Limb (tissue), 2 donors: ENCODE measurements around the gene CCDC69.
A peak's percentile ranks its signal among the peaks of the same experiment; 100 is the strongest.
"Not testable (repeated sequence)": the region's sequence is repeated elsewhere in the genome, so short reads cannot be mapped to it uniquely, and the experiment has no call there.

Experiments used
- DNase-seq, 2 donors: peaks; one replicate each; pipeline ENCODE4 v3.0.0-alpha.2; 2016; ENCODE audit errors: extremely low spot score in 2 of 2

The CCDC69 gene

GRCh38 chr5:151245680-151246219 is 21.9 kb upstream of the CCDC69 start:
- no peak for DNase-seq

GRCh38 chr5:151244206-151244605 is 20.3 kb upstream of the CCDC69 start:
- DNase-seq = no peak

- no peak for DNase-seq
These were observed 19.7 kb upstream of the CCDC69 start for GRCh38 chr5:151243564-151243963.

- DNase-seq = no peak
These were observed 19.2 kb upstream of the CCDC69 start for GRCh38 chr5:151243127-151243526.

GRCh38 chr5:151240924-151241635 is 17.2 kb upstream of the CCDC69 start:
- DNase-seq = no peak

- DNase-seq = not testable (repeated sequence)
These were observed 16.5 kb upstream of the CCDC69 start for GRCh38 chr5:151240268-151240835.

GRCh38 chr5:151239237-151239861 is 15.5 kb upstream of the CCDC69 start:
- peak; percentile 79 to 82 for DNase-seq

- peak; percentile 8 to 34 for DNase-seq
These were observed 14.4 kb upstream of the CCDC69 start for GRCh38 chr5:151238303-151238741.

- no peak for DNase-seq
These were observed 13.8 kb upstream of the CCDC69 start for GRCh38 chr5:151237685-151238084.

- no peak for DNase-seq
These were observed 13.0 kb upstream of the CCDC69 start for GRCh38 chr5:151236888-151237287.

GRCh38 chr5:151235239-151235571 is 11.3 kb upstream of the CCDC69 start:
- DNase-seq = not testable (repeated sequence)

GRCh38 chr5:151234476-151235238 is 10.8 kb upstream of the CCDC69 start:
- DNase-seq = peak; percentile 8 to 38

GRCh38 chr5:151233616-151234085 is 9.8 kb upstream of the CCDC69 start:
- no peak for DNase-seq

- no peak for DNase-seq
These were observed 7.5 kb upstream of the CCDC69 start for GRCh38 chr5:151231359-151231758.

GRCh38 chr5:151230048-151230680 is 6.3 kb upstream of the CCDC69 start:
- no peak for DNase-seq

GRCh38 chr5:151228986-151229385 is 5.1 kb upstream of the CCDC69 start:
- no peak for DNase-seq

- no peak for DNase-seq
These were observed 4.1 kb upstream of the CCDC69 start for GRCh38 chr5:151227918-151228447.

GRCh38 chr5:151225475-151225874 is 1.6 kb upstream of the CCDC69 start:
- no peak for DNase-seq

GRCh38 chr5:151225071-151225470 is 1.2 kb upstream of the CCDC69 start:
- no peak for DNase-seq

- DNase-seq = no peak
These were observed 480 bp upstream of the CCDC69 start for GRCh38 chr5:151224372-151224771.
